HG03159 (cell line): Measurements from ENCODE around the gene STAT4.

Experiments used
- ATAC-seq: cut with Tn5 transposase; IDR thresholded peaks from one replicate; pipeline ENCODE4 v1.9.1; 2021; ENCODE audit warnings: mild to moderate bottlenecking, moderate library complexity; ENCODE audit not compliant: unreplicated experiment

STAT4 gene

GRCh38 chr2:191103774-191104173, 47.0 kb downstream of the STAT4 start:
- no peak for ATAC-seq

- ATAC-seq = no peak
These were observed 50.6 kb downstream of the STAT4 start for GRCh38 chr2:191100216-191100615.

DNA sequence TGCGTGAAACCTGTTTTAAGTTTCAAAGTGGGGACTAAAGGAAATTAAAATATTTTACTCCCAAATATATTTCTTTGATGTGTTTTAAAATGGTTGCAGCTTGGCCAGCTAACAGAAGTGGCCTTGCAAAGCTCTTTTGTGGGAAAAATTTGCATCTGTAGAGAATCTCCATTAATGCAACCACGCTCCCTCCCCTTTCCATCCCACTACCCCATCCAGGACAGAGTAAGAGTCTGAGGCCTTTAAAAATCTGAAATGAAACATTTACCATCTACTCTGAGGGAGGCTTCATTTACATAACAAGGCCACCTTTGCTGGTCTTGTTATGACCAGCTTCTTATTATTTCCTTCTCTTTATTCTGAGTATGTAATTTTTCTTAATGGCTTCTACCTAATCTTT, 63.5 kb downstream of the STAT4 start:
- no peak for ATAC-seq

DNA sequence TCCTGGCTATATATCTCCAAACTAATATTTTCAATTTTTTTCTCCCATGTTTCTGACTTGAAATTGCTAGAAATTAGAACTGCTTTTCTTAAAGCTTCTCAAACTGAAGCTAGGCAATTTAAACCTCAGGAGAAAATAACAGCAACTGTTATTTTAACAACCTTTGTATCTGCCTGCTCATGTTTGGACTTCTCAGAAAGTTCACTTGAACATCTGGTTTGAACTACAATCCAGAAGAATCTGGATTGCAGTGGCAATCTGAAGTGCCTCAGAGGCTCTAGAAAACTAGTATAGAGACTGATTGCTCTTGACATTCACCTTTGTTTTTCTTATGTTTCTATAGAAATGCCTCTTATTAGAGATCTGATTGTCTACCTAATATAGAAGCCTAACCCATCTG, 64.1 kb downstream of the STAT4 start:
- ATAC-seq = no peak

GRCh38 chr2:191083540-191083939, 67.3 kb downstream of the STAT4 start:
- no peak for ATAC-seq

DNA sequence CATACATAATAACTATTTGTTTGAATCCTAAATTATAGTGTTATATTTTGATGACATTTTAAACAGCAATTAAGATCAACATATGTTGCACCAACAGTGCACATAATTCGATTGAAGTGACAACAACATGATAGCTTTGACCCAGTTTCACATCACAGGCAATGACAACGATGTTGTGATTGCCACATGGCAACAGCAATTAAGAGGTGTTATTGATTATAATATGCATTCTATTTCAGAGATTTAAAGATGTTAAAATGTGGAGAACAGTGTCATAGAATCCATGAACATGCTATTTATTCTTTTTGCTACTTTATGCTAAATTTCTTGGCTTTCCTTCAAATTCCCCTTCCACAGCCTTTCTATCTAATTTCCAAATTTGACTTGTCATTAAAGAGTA, 68.5 kb downstream of the STAT4 start:
- ATAC-seq = no peak

DNA sequence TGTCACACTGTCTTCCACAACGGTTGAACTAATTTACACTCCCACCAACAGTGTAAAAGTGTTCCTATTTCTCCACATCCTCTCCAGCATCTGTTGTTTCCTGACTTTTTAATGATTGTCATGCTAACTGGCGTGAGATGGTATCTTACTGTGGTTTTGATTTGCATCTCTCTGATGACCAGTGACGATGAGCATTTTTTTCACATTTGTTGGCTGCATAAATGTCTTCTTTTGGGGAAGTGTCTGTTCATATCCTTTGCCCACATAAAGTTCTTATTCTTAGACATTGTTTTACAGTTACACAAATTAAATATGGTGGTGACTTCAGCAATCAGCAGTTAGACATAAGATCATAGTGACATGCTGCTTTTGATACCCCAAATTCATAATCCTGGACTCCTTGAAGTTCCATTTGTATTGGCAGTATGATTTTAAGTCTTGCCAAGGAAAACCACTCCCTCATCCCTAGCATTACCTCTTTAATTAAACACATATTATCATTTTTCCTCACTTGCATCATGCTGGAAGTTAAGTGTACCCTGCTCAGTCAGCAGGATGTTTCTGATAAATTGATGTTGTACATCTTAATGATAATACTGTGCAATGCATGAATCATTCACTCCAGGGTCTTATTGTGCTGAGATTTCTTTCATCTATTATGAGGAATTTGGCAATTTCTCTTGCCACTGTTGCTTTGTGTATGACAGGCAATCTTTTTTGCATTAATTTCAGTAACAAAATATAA, 69.2 kb downstream of the STAT4 start:
- ATAC-seq = no peak

- ATAC-seq = no peak
These were observed 72.5 kb downstream of the STAT4 start for GRCh38 chr2:191078165-191078867.

DNA sequence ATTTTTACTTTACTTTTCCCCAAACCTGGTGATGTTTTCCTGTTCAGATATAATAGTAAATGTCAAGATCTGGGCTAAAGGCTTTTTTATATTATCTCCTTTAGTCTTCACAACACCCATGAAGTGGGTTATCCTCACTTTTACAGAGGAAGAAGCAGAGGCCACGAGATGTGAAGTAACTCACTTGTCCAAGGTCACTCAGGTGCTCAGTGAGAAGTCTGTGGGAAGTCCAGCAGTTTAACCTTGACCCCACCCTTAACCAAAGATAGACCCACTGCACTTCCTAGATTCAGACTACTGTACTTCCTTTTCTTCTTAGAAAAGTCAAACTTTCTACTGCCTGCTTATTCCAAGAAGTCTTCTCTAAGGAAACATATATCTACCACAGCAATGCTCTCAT, 80.5 kb downstream of the STAT4 start:
- ATAC-seq = no peak

DNA sequence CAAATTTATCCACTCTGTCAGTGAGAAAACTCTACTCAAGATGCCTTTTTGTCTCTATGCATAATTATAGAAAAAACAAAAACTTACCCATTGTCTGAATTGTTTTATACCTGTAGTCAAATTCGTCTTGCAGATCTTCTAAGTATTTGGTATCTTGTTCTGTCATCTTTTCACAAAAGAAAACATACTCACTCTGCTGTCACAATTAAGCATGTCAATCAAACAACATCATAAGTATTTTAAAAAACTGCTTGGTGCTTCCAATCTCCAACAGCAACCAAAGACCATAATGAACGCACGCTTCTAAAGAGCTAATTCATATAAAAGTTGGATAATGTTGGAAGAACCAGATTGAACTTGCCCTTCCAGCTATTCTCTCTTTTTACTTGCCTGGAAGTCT, 81.2 kb downstream of the STAT4 start:
- ATAC-seq = no peak

GRCh38 chr2:191066919-191067233, 83.9 kb downstream of the STAT4 start:
- no peak for ATAC-seq

DNA sequence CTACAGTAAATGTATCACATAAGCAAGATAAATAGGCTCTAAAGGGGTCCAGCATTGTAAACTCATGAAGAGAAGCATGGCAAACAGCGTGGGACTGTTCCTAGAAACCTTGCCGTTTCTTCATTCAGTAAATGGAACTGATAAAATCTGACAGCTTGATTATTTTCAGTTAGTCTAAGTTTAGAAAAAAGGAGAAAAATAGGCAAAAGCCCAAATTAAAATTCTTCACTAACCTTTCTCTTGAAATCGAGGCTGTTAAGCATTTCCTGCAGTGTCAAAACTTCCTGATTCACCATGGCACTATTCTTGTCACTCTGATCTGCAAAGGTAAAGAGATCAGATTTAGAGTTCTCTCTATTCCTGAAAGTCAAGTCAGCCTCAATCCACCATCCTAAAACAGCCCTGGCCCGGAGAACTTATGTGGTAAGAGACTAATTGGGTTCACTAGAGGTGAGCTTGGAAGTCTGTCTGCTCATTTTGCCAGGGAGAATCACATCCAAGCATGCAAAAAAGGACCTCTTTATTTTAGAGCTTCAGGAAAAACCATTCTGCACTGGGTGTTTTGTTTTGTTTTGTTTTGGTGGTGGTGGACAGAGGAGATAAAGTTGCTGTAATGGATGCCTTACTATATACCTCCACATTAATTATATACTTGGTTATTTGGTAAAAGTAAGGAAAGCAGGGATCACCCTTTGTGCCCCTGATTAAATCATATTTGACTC, 84.4 kb downstream of the STAT4 start:
- no peak for ATAC-seq

- ATAC-seq = no peak
These were observed 85.0 kb downstream of the STAT4 start for GRCh38 chr2:191065785-191066184.

DNA sequence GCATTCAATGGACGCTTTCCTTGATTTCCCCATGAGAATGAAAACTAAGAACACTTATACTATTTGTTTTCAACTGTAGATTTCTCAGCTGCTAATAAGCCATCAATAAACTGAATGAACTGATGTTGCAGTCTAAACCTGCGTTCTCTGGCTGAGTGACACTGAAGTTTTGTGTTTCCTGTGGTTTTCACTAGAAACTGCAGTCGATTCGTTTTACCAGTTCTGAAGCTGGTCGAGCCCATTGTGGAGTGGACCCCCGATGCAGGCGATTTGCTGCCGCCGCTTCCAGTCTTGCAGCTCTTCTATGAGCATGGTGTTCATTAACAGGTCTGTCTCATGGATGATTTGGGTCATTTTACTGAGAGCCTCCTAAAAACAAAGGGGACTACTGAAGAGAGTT, 86.2 kb downstream of the STAT4 start:
- no peak for ATAC-seq

GRCh38 chr2:191063584-191063983, 87.2 kb downstream of the STAT4 start:
- no peak for ATAC-seq

- ATAC-seq = no peak
These were observed 89.3 kb downstream of the STAT4 start for GRCh38 chr2:191061381-191061980.

- no peak for ATAC-seq
These were observed 91.5 kb downstream of the STAT4 start for GRCh38 chr2:191059308-191059707.

- ATAC-seq = no peak
These were observed 94.6 kb downstream of the STAT4 start for GRCh38 chr2:191056228-191056627.

- ATAC-seq = no peak
These were observed 97.5 kb downstream of the STAT4 start for GRCh38 chr2:191053256-191053655.

DNA sequence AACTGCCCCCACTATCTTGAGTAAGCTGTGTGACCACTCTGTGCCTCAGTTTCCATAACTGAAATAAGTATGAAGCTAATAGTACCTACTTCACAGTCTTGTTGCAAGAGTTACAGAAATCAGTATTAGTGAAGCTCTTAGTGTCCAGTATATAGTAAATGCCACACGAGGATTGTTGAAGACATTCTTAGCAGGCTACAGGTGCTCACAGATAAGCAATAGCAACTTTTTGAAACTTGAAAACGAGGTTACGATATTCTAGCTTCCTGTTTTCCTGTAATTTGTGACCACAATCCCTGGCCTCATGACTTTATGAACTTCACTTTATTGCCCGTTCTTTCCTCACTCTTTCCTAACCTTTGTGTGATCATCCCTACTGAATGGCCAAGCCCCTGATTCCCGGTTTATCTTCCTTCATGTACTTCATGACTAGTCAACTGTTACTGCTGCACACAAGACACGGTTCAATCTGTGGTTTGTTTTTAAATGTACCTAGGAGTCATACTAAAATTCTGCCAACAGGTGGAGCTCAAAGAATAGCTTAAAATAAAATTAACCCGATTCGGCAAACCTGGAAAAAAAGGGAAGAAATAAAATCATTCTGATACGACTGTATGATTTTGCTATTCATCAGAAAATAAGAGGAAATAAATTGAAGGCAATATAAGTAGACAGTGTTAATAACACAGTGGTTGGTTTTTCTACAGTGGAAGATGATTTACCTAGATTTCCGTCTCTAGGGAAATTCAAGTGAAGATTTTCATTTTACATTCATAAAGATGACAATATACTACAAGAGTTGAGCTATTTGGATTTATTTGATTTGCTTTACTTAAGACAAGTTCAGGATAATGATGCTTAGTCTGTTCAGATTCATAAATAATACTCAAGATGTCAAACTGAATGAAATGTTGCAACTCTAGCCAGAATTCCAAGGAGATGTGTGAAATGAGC, 98.7 kb downstream of the STAT4 start:
- peak; percentile 52 for ATAC-seq

GRCh38 chr2:191051177-191051576, 99.6 kb downstream of the STAT4 start:
- no peak for ATAC-seq
